Measurements from ENCODE around the gene PCDH15. TPM values are rescaled to one million over a fixed set of nuclear protein-coding genes. Genes with fewer than 3 reads are reported as not detected.

PCDH15 gene
- total RNA-seq, 4 donors from 2014 or later = not detected

DNA sequence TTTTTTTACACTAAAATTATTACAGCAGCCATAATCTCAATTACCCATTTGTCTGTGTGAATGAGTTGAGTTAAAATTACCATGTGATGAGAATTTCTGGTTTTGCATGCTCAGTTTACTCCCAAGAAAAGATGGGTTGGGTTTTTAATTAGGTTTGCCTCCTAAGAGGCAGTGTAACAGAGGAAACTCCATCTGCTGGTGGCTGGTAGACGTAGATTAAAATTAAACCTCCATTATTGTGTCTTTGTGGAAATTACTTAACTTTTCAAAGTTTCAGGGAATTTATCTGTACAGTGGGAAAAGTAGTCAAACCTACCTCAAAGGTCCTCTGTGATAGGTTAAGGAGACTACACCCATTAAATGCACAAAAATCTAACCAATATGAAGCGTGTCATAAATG, 954.2 kb downstream of the PCDH15 start:
- no peaks in the 10 kb centered on the region for H3K27me3 ChIP-seq
- H3K4me3 ChIP-seq = no peak overlapping the region
- no peak for DNase-seq (ENCODE audit: low spot score in 2 of 2)
- H3K36me3 ChIP-seq = no peaks in the 10 kb centered on the region
- no peaks in the 10 kb centered on the region for H3K9me3 ChIP-seq
- H3K27ac ChIP-seq = no peak overlapping the region
- H3K4me1 ChIP-seq = peaks cover 0 to 7% (median 0%) of the 10 kb centered on the region in 4 donors
- TF ChIP-seq EP300 (IDR thresholded peaks at IDR 0.05) = no peak
- TF ChIP-seq POLR2A (IDR thresholded peaks at IDR 0.05) = no peak
- TF ChIP-seq, protein P1, sequence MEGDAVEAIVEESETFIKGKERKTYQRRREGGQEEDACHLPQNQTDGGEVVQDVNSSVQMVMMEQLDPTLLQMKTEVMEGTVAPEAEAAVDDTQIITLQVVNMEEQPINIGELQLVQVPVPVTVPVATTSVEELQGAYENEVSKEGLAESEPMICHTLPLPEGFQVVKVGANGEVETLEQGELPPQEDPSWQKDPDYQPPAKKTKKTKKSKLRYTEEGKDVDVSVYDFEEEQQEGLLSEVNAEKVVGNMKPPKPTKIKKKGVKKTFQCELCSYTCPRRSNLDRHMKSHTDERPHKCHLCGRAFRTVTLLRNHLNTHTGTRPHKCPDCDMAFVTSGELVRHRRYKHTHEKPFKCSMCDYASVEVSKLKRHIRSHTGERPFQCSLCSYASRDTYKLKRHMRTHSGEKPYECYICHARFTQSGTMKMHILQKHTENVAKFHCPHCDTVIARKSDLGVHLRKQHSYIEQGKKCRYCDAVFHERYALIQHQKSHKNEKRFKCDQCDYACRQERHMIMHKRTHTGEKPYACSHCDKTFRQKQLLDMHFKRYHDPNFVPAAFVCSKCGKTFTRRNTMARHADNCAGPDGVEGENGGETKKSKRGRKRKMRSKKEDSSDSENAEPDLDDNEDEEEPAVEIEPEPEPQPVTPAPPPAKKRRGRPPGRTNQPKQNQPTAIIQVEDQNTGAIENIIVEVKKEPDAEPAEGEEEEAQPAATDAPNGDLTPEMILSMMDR (IDR thresholded peaks at IDR 0.05) = no peak
- 72 to 77% methylated on average over 2 of the region's 2 CpGs for WGBS, 2 donors

DNA sequence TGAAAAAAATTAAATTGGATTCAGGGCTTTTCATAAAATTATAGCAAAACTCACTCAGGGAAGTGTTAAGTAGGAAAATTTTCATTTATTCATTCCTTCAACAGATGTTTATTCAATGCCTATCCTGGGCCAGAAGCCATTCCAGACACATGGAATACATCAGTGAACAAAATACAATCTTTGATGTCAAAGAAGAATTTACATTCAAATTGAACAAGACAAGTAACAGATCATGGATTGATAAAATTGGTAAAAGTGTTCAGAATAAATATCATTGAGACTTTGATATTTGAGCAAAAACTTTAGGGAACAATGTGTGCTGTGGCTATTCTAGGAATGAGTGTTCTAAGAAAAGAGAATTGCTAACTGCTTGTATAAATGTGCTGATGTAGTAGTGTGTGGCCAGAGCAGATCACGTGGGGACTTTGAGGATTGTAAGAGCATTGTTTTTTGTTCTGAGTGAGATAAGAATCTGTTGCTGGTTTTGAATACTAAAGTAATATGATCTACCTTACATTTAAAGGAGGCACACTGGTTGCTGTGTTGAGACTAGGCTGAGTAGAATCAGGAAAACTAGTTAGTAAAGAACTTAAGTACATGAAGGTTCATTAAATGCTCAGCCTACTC, 957.2 kb downstream of the PCDH15 start:
- H3K27me3 ChIP-seq = no peaks in the 10 kb centered on the region
- H3K4me3 ChIP-seq = no peak overlapping the region
- H3K36me3 ChIP-seq = no peaks in the 10 kb centered on the region
- H3K9me3 ChIP-seq = no peaks in the 10 kb centered on the region
- peaks cover 0 to 7% (median 0%) of the 10 kb centered on the region in 4 donors for H3K4me1 ChIP-seq
- peak in 1 of 2 donors; percentile 12 for DNase-seq (ENCODE audit: low spot score in 2 of 2)
- peak overlapping the region in 1 of 4 donors; percentile 9 for H3K27ac ChIP-seq
- TF ChIP-seq, protein P1 (IDR thresholded peaks at IDR 0.05) = no peak
- TF ChIP-seq EP300 (IDR thresholded peaks at IDR 0.05) (no peak), POLR2A (IDR thresholded peaks at IDR 0.05) (no peak)
- WGBS, 2 donors = 2 to 6% methylated on average over 1 of the region's 1 CpG

DNA sequence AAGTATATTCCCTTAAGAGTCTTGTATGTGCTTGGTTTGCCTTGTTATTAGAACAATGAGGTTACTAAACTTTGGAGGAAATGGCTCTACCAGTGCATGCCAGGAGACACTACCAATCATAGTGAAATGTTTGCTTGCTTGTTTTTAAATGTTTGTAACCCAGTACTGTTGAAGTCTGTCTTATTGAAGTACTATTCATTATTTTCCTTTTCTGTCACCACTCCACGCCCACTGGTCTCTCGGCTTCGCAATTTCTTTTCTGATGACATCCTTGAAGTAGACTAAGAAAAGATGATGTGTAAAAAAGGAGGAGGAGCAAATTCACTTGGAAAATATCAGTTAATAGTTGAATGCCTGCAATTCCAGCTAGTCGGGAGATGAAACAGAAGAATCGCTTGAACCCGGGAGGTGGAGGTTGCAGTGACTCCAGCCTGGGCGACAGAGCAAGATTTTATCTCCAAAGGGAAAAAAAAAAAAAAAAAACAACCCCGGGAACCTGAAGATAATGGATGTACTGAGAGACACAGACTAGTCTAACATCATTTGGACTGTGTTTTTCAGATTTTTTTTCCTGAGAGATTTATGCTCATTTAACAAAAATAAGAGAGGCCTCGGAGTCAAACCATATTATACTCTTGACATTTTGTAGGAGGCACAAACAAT, 959.4 kb downstream of the PCDH15 start:
- WGBS, 2 donors = 36 to 39% methylated on average over 9 of the region's 9 CpGs
- H3K27me3 ChIP-seq = no peaks in the 10 kb centered on the region
- no peaks in the 10 kb centered on the region for H3K9me3 ChIP-seq
- peaks cover 0 to 7% (median 0%) of the 10 kb centered on the region in 4 donors for H3K4me1 ChIP-seq
- H3K27ac ChIP-seq = no peak overlapping the region
- no peak overlapping the region for H3K4me3 ChIP-seq
- no peak for TF ChIP-seq EP300 (IDR thresholded peaks at IDR 0.05)
- TF ChIP-seq, protein P1 (IDR thresholded peaks at IDR 0.05) = no peak
- no peak for TF ChIP-seq POLR2A (IDR thresholded peaks at IDR 0.05)
- no peaks in the 10 kb centered on the region for H3K36me3 ChIP-seq
- DNase-seq (ENCODE audit: low spot score in 2 of 2) = no peak

DNA sequence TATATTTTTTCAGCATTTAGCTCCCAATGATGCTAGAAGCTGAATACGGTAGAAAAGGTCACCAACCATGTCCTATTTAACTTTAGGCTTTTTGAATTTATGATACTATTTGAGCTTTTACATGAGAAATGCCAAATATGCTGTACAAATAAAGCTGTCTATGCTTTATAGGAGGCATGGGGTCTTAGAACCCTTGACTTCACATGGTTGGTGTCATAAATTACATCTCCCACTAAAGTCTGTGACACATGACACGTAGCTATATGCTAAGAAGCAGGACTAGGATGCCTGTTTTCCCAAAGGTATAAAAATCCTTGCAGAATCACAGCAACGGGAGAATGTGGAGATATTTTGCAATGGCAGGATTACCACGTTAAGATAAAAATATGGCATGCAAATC, 960.4 kb downstream of the PCDH15 start:
- TF ChIP-seq POLR2A (IDR thresholded peaks at IDR 0.05) (no peak), EP300 (IDR thresholded peaks at IDR 0.05) (no peak)
- TF ChIP-seq, protein P1 (IDR thresholded peaks at IDR 0.05) = no peak
- Histone ChIP-seq H3K27me3 (no peaks in the 10 kb centered on the region), H3K4me1 (peaks cover 0 to 7% (median 0%) of the 10 kb centered on the region in 4 donors), H3K36me3 (no peaks in the 10 kb centered on the region), H3K27ac (no peak overlapping the region), H3K9me3 (no peaks in the 10 kb centered on the region), H3K4me3 (no peak overlapping the region)
- 60 to 66% methylated on average over 4 of the region's 4 CpGs for WGBS, 2 donors
- DNase-seq (ENCODE audit: low spot score in 2 of 2) = no peak

DNA sequence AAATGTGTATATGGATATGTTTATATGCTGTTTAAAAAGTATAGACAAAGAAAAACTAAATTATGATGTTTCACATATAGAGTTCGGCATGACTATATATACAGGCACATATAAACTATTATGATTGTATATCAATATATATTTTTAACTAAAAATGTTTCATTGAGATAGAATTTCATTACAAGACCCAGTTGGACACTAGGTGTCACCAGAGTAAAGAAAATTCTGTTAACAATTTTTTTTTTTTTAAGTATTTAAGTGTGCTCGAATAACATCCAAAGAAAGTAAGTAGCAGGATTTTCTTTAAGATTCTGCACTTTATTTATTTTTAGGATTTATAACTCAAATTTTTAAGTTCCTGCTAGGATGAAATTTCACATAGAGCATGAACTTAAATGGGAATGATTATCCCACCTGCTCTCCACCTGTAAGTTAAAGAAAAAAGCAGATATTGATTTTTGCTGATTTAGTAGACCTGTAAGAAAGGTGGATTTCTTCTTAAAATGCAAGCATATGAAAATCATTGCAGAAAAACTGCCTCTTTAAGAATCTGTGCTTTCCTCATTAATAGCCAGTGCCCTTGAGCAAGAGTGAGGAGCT, 961.5 kb downstream of the PCDH15 start:
- no peak for DNase-seq (ENCODE audit: low spot score in 2 of 2)
- H3K27ac ChIP-seq = no peak overlapping the region
- no peak overlapping the region for H3K4me3 ChIP-seq
- no peaks in the 10 kb centered on the region for H3K27me3 ChIP-seq
- H3K36me3 ChIP-seq = no peaks in the 10 kb centered on the region
- H3K9me3 ChIP-seq = no peaks in the 10 kb centered on the region
- WGBS, 2 donors = 13 to 29% methylated on average over 2 of the region's 2 CpGs
- peaks cover 0 to 6% (median 0%) of the 10 kb centered on the region in 4 donors for H3K4me1 ChIP-seq
- TF ChIP-seq, protein P1 (IDR thresholded peaks at IDR 0.05) = peak in 3 of 5 experiments; percentile 18 to 31 (median 24)
- no peak for TF ChIP-seq EP300 (IDR thresholded peaks at IDR 0.05)
- TF ChIP-seq POLR2A (IDR thresholded peaks at IDR 0.05) = no peak
